Esophagus squamous epithelium (tissue), 5 donors: ENCODE results near the gene HCLS1. TPM values are rescaled to one million over a fixed set of nuclear protein-coding genes. Genes with fewer than 3 reads are reported as not detected.

Experiments used
- DNase-seq: peaks from one replicate; lab custom pipeline; 2025; lab: John Stamatoyannopoulos, UW
- H3K27ac ChIP-seq, 4 donors: fragments of 200-600 bp; sonication (generic); one replicate each; pipeline ENCODE4 v1.5.1; 2016 to 2019; ENCODE audit warnings: mild to moderate bottlenecking in 1 of 4
- H3K27me3 ChIP-seq, 4 donors: fragments of 200-600 bp; sonication (generic); 1 replicate in 3 of 4; 2 replicates in 1 of 4; pipeline versions ENCODE4 v1.5.1 to v1.6.0; 2017 to 2021; ENCODE audit warnings: antibody characterized with exemption in 1 of 4
- H3K36me3 ChIP-seq, 3 donors: fragments of 200-600 bp; sonication (generic); one replicate each; pipeline ENCODE4 v1.5.1; 2016 to 2019
- H3K4me1 ChIP-seq, 3 donors: fragments of 200-600 bp; sonication (generic); one replicate each; pipeline ENCODE4 v1.5.1; 2017 to 2019
- H3K4me3 ChIP-seq, 4 donors: fragments of 200-600 bp; sonication (generic); 1 replicate in 3 of 4; 2 replicates in 1 of 4; pipeline ENCODE4 v1.5.1; 2016 to 2019; ENCODE audit warnings: mild to moderate bottlenecking in 2 of 4, moderate library complexity in 1 of 4
- H3K9me3 ChIP-seq, 3 donors: fragments of 200-600 bp; sonication (generic); one replicate each; pipeline ENCODE4 v1.5.1; 2016 to 2019
- CTCF ChIP-seq, 6 experiments: fragments of 450-650 bp in 4 of 6; fragments of 200-600 bp in 2 of 6; sonication (generic) in 2 of 6; IDR thresholded peaks; one replicate each; pipeline ENCODE4 v1.5.1; 2016 to 2019; ENCODE audit warnings: antibody characterized with exemption in 6 of 6, mild to moderate bottlenecking in 4 of 6, moderate library complexity in 4 of 6
- POLR2A ChIP-seq, 4 donors: fragments of 450-650 bp; IDR thresholded peaks; one replicate each; pipeline ENCODE4 v1.6.1; 2017; ENCODE audit warnings: antibody characterized with exemption in 4 of 4, mild to moderate bottlenecking in 4 of 4, moderate library complexity in 3 of 4
- WGBS, 2 donors: methylation state at CpG; one replicate each; pipeline ENCODE4 v1.1.5; 2018; 5-methylcytosine and 5-hydroxymethylcytosine counted together
- intact Hi-C: fragments of 100-400 bp; cut with DNase I; formaldehyde crosslinking; loops from one replicate; pipeline ENCODE4 v1.15.0; 2022
- total RNA-seq, 4 donors: library from RNA; depleted of rRNA; stranded (reverse); fragments of >200 nt; gene quantifications; one replicate each; pipeline ENCODE4 v1.1.0, GENCODE V29; 2016
- donor health status: DM: yes; HTN: yes; CAD: no.

HCLS1 gene
- total RNA-seq, 4 donors from 2014 or later = 4.4 to 46.7 (median 17.4) TPM

GRCh38 chr3:121624147-121624899 lies 36.4 kb downstream of the HCLS1 start:
- no peak overlapping the region for H3K27ac ChIP-seq
- H3K4me3 ChIP-seq = no peak overlapping the region
- intact Hi-C loops = no loop called here
- TF ChIP-seq POLR2A (IDR thresholded peaks at IDR 0.05) (no peak), CTCF (IDR thresholded peaks at IDR 0.05) (no peak)
- H3K27me3 ChIP-seq = no peaks in the 10 kb centered on the region
- 60 to 78% methylated on average over 11 to 13 of the region's 14 CpGs for WGBS, 2 donors
- H3K36me3 ChIP-seq = no peaks in the 10 kb centered on the region
- DNase-seq = no peak
- H3K4me1 ChIP-seq = no peaks in the 10 kb centered on the region
- no peaks in the 10 kb centered on the region for H3K9me3 ChIP-seq

- no peaks in the 10 kb centered on the region for H3K36me3 ChIP-seq
- no peak for TF ChIP-seq POLR2A (IDR thresholded peaks at IDR 0.05)
- TF ChIP-seq CTCF (IDR thresholded peaks at IDR 0.05) = no peak
- no CpG with 5 or more reads among the region's 6 CpGs for WGBS, 2 donors
- no peak overlapping the region for H3K27ac ChIP-seq
- no peak overlapping the region for H3K4me3 ChIP-seq
- H3K27me3 ChIP-seq = no peaks in the 10 kb centered on the region
- no peaks in the 10 kb centered on the region for H3K9me3 ChIP-seq
- H3K4me1 ChIP-seq = no peaks in the 10 kb centered on the region
- no peak for DNase-seq
- intact Hi-C loops = no loop called here
Observed at GRCh38 chr3:121621491-121621890, 39.2 kb downstream of the HCLS1 start.

GRCh38 chr3:121619691-121620090 lies 41.0 kb downstream of the HCLS1 start:
- H3K27ac ChIP-seq = no peak overlapping the region
- no peak for DNase-seq
- no peaks in the 10 kb centered on the region for H3K9me3 ChIP-seq
- H3K27me3 ChIP-seq = no peaks in the 10 kb centered on the region
- intact Hi-C loops = no loop called here
- TF ChIP-seq CTCF (IDR thresholded peaks at IDR 0.05) (no peak), POLR2A (IDR thresholded peaks at IDR 0.05) (no peak)
- no peak overlapping the region for H3K4me3 ChIP-seq
- H3K36me3 ChIP-seq = no peaks in the 10 kb centered on the region
- WGBS, 2 donors = 97 to 100% methylated on average over 2 of the region's 2 CpGs
- no peaks in the 10 kb centered on the region for H3K4me1 ChIP-seq

GRCh38 chr3:121606106-121606505 lies 54.6 kb downstream of the HCLS1 start:
- intact Hi-C loops = no loop called here
- 84 to 88% methylated on average over 4 of the region's 4 CpGs for WGBS, 2 donors
- Histone ChIP-seq H3K36me3 (no peaks in the 10 kb centered on the region), H3K4me3 (no peak overlapping the region), H3K27me3 (no peaks in the 10 kb centered on the region), H3K9me3 (no peaks in the 10 kb centered on the region), H3K4me1 (peaks cover 0 to 7% (median 0%) of the 10 kb centered on the region in 3 donors), H3K27ac (no peak overlapping the region)
- no peak for DNase-seq
- TF ChIP-seq POLR2A (IDR thresholded peaks at IDR 0.05) (no peak), CTCF (IDR thresholded peaks at IDR 0.05) (no peak)

- DNase-seq = no peak
- Histone ChIP-seq H3K27ac (no peak overlapping the region), H3K27me3 (no peaks in the 10 kb centered on the region), H3K36me3 (no peaks in the 10 kb centered on the region), H3K9me3 (no peaks in the 10 kb centered on the region), H3K4me1 (peaks cover 0 to 9% (median 0%) of the 10 kb centered on the region in 3 donors), H3K4me3 (no peak overlapping the region)
- intact Hi-C loops = no loop called here
- no peak for TF ChIP-seq CTCF (IDR thresholded peaks at IDR 0.05)
- TF ChIP-seq POLR2A (IDR thresholded peaks at IDR 0.05) = no peak
- WGBS, 2 donors = 89% methylated on average over 2 of the region's 2 CpGs
Observed at GRCh38 chr3:121604759-121605158, 55.9 kb downstream of the HCLS1 start.
